ENCODE results near the gene METTL25.

The METTL25 gene

DNA sequence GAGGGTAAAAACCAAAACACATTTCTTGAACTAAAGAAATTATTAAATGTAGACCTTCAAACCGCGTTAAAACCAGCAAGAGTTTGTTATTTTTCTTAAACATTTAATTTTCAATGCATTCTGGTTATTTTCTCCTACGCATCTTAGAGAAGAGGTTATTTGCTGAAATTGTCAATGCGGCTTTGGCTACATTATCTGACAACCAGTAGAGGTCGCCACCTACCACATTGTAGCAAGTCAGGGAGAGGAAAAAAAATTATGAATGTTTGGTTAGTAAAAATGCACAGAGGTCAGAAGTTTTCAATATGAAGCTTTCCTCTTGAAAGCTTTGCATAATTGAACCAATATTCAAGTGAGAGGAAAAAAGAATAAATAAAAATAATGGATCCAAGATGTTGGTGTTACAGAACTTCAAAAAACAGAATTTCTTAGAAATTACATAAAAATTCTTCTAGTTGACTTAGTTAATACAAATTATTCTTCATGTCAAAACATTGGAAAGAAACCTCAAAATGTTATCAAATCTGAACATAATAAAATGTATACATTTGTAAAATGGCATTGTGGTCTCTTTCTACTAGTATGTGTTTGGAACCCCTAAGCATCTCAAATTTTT lies 168.9 kb downstream of the METTL25 start:
- DNase-seq = peak in 5 of 14 donors; percentile 0 to 52 (median 9)

Data from C1 segment of cervical spinal cord (tissue), 14 donors.